Tibial artery (tissue), 4 donors: Measurements from ENCODE around the gene SYNRG.

Experiments
- DNase-seq, 2 donors: peaks; one replicate each; pipeline ENCODE4 v3.0.0-alpha.2; 2019
- H3K27ac ChIP-seq, 2 donors: fragments of 200-600 bp; sonication (generic) in 1 of 2; 1 replicate in 1 of 2; 2 replicates in 1 of 2; pipeline ENCODE4 v1.5.1; 2018 to 2019; ENCODE audit warnings: mild to moderate bottlenecking in 1 of 2
- H3K27me3 ChIP-seq, 2 donors: fragments of 200-600 bp; sonication (generic) in 1 of 2; one replicate each; pipeline versions ENCODE4 v1.5.1 to v1.6.0; 2016 to 2019
- H3K36me3 ChIP-seq, 3 donors: fragments of 200-600 bp; sonication (generic) in 2 of 3; one replicate each; pipeline ENCODE4 v1.5.1; 2016 to 2019; ENCODE audit warnings: mild to moderate bottlenecking in 2 of 3
- H3K4me1 ChIP-seq, 4 donors: fragments of 200-600 bp; sonication (generic) in 2 of 4; 1 replicate in 3 of 4; 2 replicates in 1 of 4; pipeline ENCODE4 v1.5.1; 2016 to 2019
- H3K4me3 ChIP-seq, 2 donors: fragments of 200-600 bp; sonication (generic) in 1 of 2; 1 replicate in 1 of 2; 2 replicates in 1 of 2; pipeline ENCODE4 v1.5.1; 2018 to 2019; ENCODE audit warnings: mild to moderate bottlenecking in 2 of 2
- H3K9me3 ChIP-seq, 3 donors: fragments of 200-600 bp; sonication (generic) in 1 of 3; one replicate each; pipeline ENCODE4 v1.5.1; 2016 to 2019
- CTCF ChIP-seq, 2 experiments: fragments of 200-600 bp in 1 of 2; fragments of 450-650 bp in 1 of 2; IDR thresholded peaks; one replicate each; pipeline ENCODE4 v1.5.1; 2017 to 2019; ENCODE audit warnings: antibody characterized with exemption in 2 of 2, mild to moderate bottlenecking in 1 of 2, moderate library complexity in 1 of 2
- intact Hi-C: fragments of 100-400 bp; cut with DNase I; formaldehyde crosslinking; loops from one replicate; pipeline ENCODE4 v1.15.0; 2023; ENCODE audit warnings: low total_unique reads

The SYNRG gene

GRCh38 chr17:37562016-37562745, 47.0 kb downstream of the SYNRG start:
- TF ChIP-seq CTCF (IDR thresholded peaks at IDR 0.05), result no peak
- no peak overlapping the region for H3K27ac ChIP-seq
- no peak for DNase-seq
- no peak overlapping the region for H3K4me3 ChIP-seq
- intact Hi-C loops, result no loop called here
- H3K9me3 ChIP-seq, result no peaks in the 10 kb centered on the region
- H3K4me1 ChIP-seq, result no peaks in the 10 kb centered on the region
- H3K27me3 ChIP-seq, result no peaks in the 10 kb centered on the region
- peaks cover 57 to 76% (median 65%) of the 10 kb centered on the region in 3 donors for H3K36me3 ChIP-seq

GRCh38 chr17:37558299-37558698, 50.9 kb downstream of the SYNRG start:
- no peak overlapping the region for H3K27ac ChIP-seq
- intact Hi-C loops, result no loop called here
- peaks cover 52 to 60% (median 57%) of the 10 kb centered on the region in 3 donors for H3K36me3 ChIP-seq

GRCh38 chr17:37557482-37557881, 51.7 kb downstream of the SYNRG start:
- TF ChIP-seq CTCF (IDR thresholded peaks at IDR 0.05), result no peak
- Histone ChIP-seq H3K9me3 (no peaks in the 10 kb centered on the region), H3K4me3 (no peak overlapping the region), H3K4me1 (no peaks in the 10 kb centered on the region), H3K27ac (no peak overlapping the region), H3K27me3 (no peaks in the 10 kb centered on the region), H3K36me3 (peaks cover 59 to 67% (median 63%) of the 10 kb centered on the region in 3 donors)
- intact Hi-C loops, result no loop called here
- DNase-seq, result no peak

More at GRCh38 chr17:37558299-37558698, 50.9 kb downstream of the SYNRG start:
- no peak for DNase-seq
- H3K9me3 ChIP-seq, result no peaks in the 10 kb centered on the region
- H3K4me3 ChIP-seq, result no peak overlapping the region
- no peaks in the 10 kb centered on the region for H3K4me1 ChIP-seq
- no peaks in the 10 kb centered on the region for H3K27me3 ChIP-seq
- TF ChIP-seq CTCF (IDR thresholded peaks at IDR 0.05), result no peak

- DNase-seq, result no peak
- Histone ChIP-seq H3K27me3 (no peaks in the 10 kb centered on the region), H3K27ac (no peak overlapping the region), H3K4me1 (no peaks in the 10 kb centered on the region), H3K4me3 (no peak overlapping the region), H3K9me3 (no peaks in the 10 kb centered on the region), H3K36me3 (peaks cover 51 to 59% (median 54%) of the 10 kb centered on the region in 3 donors)
- intact Hi-C loops, result no loop called here
- no peak for TF ChIP-seq CTCF (IDR thresholded peaks at IDR 0.05)
Observed at GRCh38 chr17:37555386-37555785, 53.8 kb downstream of the SYNRG start.

- TF ChIP-seq CTCF (IDR thresholded peaks at IDR 0.05), result no peak
Observed at GRCh38 chr17:37553401-37553966, 55.7 kb downstream of the SYNRG start.

More at GRCh38 chr17:37553401-37553966, 55.7 kb downstream of the SYNRG start:
- H3K27ac ChIP-seq, result no peak overlapping the region
- no peak overlapping the region for H3K4me3 ChIP-seq
- H3K4me1 ChIP-seq, result no peaks in the 10 kb centered on the region
- DNase-seq, result no peak
- no peaks in the 10 kb centered on the region for H3K9me3 ChIP-seq
- peaks cover 32 to 40% (median 35%) of the 10 kb centered on the region in 3 donors for H3K36me3 ChIP-seq
- H3K27me3 ChIP-seq, result no peaks in the 10 kb centered on the region
- intact Hi-C loops, result no loop called here
